ENCODE data around the gene MBNL1.
"Not testable (repeated sequence)": the region's sequence is repeated elsewhere in the genome, so short reads cannot be mapped to it uniquely, and the experiment has no call there.

MBNL1 gene

DNA sequence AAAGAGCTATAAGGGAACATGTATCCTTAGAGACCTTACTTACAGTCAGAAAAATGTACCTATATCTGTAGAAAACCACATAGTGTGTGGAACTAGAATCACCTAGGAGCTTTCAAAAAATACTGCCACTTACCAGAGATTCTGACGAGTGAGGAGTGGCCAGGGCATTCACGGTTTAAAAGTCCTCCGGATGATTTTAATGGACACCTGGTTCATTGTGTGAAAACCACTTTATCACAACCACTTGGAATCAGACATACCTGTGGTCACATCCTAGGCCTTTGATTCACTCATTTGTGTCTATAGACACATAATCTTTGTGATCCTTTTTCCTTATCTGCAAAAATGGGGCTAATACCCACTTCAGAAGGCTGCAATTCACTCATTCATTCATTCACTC, 159.8 kb downstream of the MBNL1 start:
- TF ChIP-seq, protein P1, sequence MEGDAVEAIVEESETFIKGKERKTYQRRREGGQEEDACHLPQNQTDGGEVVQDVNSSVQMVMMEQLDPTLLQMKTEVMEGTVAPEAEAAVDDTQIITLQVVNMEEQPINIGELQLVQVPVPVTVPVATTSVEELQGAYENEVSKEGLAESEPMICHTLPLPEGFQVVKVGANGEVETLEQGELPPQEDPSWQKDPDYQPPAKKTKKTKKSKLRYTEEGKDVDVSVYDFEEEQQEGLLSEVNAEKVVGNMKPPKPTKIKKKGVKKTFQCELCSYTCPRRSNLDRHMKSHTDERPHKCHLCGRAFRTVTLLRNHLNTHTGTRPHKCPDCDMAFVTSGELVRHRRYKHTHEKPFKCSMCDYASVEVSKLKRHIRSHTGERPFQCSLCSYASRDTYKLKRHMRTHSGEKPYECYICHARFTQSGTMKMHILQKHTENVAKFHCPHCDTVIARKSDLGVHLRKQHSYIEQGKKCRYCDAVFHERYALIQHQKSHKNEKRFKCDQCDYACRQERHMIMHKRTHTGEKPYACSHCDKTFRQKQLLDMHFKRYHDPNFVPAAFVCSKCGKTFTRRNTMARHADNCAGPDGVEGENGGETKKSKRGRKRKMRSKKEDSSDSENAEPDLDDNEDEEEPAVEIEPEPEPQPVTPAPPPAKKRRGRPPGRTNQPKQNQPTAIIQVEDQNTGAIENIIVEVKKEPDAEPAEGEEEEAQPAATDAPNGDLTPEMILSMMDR (IDR thresholded peaks at IDR 0.05; ENCODE audit: low read depth, low read length, missing control alignments), result no peak
- H3K4me3 ChIP-seq (ENCODE audit: low read depth, low read length), result no peak overlapping the region
- DNase-seq (ENCODE audit: low read depth), result no peak

DNA sequence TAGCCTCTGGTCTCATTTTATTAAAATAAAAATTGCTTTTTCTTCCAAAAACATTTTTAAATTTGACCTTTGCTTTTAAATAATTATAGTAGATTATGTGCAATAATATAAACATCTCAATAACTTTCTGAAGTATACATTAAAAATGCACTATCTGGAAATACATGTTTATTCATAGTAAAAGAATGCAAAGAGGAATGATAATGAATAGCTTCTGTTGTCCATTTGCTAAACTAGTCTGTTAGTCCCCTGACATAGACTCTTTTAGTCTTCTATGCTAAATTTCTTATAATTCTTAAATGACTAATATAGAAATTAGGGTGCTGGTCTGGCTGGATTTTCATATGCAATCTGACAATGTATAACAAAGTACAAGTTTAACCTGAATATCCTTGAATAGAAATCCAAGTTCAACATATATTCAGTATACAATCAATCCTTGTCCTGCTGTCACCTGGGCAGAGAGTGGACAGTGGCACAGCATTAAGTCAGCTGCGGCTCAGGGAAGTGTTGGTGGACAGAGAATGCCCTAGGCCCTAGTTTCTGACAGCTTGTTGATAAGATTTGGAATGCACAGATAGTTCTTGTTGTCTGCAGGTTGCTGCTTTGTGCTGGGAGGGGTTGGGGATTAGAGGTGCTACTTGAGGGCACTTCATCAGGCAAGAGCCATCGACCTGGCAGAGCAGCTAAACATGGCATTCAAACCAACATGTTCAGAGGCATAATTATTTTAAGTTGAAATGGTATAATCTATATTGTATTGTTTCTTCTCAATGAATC, 161.7 kb downstream of the MBNL1 start:
- no peak for DNase-seq (ENCODE audit: low read depth)
- H3K4me3 ChIP-seq (ENCODE audit: low read depth, low read length), result no peak overlapping the region
- TF ChIP-seq, protein P1 (IDR thresholded peaks at IDR 0.05; ENCODE audit: low read depth, low read length, missing control alignments), result no peak

DNA sequence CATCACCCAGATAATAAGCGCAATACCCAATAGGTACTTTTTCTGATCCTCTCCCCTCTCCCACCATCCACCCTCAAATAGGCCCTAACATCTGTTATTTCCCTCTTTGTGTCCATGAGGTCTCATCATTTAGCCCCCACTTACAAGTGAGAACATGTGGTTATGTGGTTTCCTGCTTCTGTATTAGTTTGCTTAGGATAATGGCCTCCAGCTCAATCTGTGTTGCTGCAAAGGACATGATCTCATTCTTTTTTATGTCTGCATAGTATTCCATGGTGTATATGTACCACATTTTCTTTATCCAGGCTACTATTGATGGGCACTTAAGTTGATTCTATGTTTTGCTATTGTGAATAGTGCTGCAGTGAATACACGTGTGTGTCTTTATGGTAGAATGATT, 165.4 kb downstream of the MBNL1 start:
- TF ChIP-seq, protein P1 (IDR thresholded peaks at IDR 0.05; ENCODE audit: low read depth, low read length, missing control alignments), result no peak
- no peak for DNase-seq (ENCODE audit: low read depth)
- H3K4me3 ChIP-seq (ENCODE audit: low read depth, low read length), result no peak overlapping the region

DNA sequence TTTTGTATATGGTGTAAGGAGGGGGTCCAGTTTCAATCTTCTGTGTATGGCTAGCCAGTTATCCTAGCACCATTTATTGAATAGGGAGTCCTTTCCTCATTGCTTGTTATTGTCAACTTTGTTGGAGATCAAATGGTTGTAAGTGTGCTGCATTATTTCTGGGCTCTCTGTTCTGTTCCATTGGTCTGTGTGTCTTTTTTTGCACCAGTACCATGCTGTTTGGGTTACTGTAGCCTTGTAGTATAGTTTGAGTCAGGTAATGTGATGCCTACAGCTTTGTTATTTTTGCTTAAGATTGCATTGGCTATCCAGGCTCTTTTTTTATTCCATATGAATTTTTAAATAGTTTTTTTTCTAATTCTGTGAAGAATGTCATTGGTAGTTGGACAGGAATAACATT, 166.5 kb downstream of the MBNL1 start:
- DNase-seq (ENCODE audit: low read depth); H3K4me3 ChIP-seq (ENCODE audit: low read depth, low read length): not testable (repeated sequence)

DNA sequence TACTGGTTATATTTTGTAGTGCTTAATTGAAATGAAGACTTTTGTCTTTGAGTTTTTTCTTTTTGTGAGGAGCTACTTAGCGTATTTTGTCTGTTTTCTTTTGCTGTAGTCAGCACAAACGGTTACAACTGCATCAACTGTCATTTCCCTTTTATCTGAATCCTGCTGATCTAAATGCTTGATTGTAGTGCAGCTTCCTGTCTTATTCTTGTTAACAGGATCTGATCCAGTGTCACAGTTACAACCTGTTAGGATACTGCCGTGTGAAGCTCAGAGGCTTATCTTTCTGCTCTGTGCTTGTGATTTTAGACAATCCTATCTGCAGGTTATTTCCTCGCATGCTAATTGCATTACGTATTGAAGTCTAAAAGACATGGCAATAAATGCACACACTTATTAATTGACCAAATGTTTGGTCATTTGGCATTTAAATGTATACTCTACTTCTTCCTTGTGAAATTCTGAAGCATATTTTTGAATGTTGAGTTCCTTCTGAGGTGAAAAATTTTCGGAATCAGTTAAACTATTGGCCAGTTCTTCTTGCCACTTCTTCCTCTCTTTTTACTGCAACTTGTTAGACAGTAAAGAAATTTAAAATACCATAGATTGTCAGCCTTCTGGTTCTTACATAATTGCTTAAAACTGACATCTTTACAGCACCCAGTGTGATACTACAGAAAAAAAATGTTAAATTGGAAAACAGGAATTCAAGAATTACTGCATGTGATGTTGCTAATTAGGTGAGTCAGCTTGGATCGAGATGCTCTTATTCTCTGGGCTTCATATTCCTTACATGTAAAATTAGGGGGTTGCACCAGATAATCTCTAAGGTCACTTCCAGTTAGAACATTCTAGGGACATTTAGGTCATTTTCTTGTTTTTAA, 168.2 kb downstream of the MBNL1 start:
- DNase-seq (ENCODE audit: low read depth), result no peak
- TF ChIP-seq, protein P1 (IDR thresholded peaks at IDR 0.05; ENCODE audit: low read depth, low read length, missing control alignments), result no peak
- no peak overlapping the region for H3K4me3 ChIP-seq (ENCODE audit: low read depth, low read length)

DNA sequence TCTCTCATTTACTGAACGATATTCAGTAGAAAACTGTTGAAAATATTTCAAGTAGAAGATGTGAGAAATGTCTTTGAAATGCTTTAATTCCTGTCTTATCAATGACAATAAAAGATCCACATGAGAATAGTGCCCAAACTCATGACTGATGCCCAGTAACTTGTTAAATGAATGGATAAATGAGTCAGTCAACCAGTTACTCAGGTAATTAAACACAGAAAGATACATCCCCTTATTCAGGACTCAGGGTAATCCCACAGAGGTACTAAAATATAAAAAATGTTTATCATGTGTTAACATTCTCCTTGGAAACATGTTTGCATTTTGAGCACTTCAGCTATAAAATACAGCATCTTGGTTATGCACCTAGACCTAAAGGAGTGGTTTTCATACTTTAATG, 169.5 kb downstream of the MBNL1 start:
- no peak overlapping the region for H3K4me3 ChIP-seq (ENCODE audit: low read depth, low read length)
- TF ChIP-seq, protein P1 (IDR thresholded peaks at IDR 0.05; ENCODE audit: low read depth, low read length, missing control alignments), result no peak
- DNase-seq (ENCODE audit: low read depth), result no peak

DNA sequence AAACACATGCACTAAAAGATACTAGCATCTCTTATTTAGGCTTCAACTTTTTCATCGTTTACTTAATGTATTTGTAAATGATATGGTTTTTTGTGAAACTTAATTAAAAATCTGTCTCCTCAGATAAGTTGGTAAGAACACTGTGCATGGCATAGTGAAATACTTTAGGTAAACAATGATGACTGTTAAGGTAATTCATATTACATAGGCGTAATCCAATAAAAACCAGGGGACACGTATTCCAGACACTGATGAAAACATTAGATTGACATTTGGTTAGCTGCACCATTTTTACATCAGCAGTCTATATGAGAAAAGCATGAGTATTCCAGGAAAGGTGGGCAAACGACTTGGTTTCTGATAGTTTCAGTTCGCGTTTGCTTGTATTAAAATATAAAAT, 170.0 kb downstream of the MBNL1 start:
- TF ChIP-seq, protein P1 (IDR thresholded peaks at IDR 0.05; ENCODE audit: low read depth, low read length, missing control alignments), result no peak
- no peak for DNase-seq (ENCODE audit: low read depth)
- no peak overlapping the region for H3K4me3 ChIP-seq (ENCODE audit: low read depth, low read length)

DNA sequence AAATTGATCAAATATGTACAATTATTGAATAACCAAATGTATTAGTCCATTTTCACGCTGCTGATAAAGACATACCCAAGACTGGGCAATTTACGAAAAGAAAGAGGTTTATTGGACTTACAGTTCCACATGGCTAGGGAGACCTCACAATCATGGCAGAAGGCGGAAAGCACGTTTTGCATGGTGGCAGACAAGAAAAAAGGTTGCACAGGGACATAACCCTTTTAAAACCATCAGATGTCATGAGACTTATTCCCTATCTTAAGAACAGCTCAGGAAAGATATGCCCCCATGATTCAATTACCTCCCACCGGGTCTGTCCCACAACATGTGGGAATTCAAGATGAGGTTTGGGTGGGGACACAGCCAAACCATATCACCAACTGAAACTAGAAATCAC, 171.5 kb downstream of the MBNL1 start:
- not testable (repeated sequence) for DNase-seq (ENCODE audit: low read depth); H3K4me3 ChIP-seq (ENCODE audit: low read depth, low read length)

Data from GM12864 (cell line).